AG09309 (cell line): ENCODE data around the gene PARD3.

Experiments
- DNase-seq: peaks from one replicate; pipeline ENCODE4 v3.0.0-alpha.2; 2010; ENCODE audit warnings: low read depth
- H3K4me3 ChIP-seq: 2 replicates; pipeline ENCODE4 v1.5.1; 2011; ENCODE audit warnings: mild to moderate bottlenecking, low read depth, low read length, moderate library complexity; ENCODE audit not compliant: control insufficient read depth
- TF ChIP-seq, protein P1 (sequence below): IDR thresholded peaks from 2 replicates; pipeline ENCODE4 v1.5.1; 2011; ENCODE audit warnings: mild to moderate bottlenecking, low read depth, low read length, inconsistent platforms; ENCODE audit not compliant: insufficient read depth, control insufficient read depth; ENCODE audit errors: missing control alignments

PARD3 gene

DNA sequence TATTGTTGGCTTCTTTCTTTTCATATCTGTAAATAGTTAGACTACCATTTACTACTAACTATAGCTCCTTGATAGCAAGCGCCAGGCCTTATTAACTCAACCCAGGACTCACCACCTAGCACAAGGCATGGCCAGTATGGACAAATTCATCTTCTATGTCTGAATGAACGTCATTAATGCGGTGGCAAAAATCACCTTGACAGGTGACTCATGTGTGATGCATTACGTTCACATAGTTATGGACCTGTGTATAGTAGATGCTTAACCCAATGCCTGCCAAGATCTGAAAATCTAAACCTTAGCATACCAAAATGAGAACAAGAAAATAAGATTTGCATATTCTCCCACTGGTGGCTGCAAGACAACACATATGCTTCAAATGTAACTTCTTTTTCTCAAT, 300.8 kb downstream of the PARD3 start:
- H3K4me3 ChIP-seq = no peak overlapping the region
- TF ChIP-seq, protein P1, sequence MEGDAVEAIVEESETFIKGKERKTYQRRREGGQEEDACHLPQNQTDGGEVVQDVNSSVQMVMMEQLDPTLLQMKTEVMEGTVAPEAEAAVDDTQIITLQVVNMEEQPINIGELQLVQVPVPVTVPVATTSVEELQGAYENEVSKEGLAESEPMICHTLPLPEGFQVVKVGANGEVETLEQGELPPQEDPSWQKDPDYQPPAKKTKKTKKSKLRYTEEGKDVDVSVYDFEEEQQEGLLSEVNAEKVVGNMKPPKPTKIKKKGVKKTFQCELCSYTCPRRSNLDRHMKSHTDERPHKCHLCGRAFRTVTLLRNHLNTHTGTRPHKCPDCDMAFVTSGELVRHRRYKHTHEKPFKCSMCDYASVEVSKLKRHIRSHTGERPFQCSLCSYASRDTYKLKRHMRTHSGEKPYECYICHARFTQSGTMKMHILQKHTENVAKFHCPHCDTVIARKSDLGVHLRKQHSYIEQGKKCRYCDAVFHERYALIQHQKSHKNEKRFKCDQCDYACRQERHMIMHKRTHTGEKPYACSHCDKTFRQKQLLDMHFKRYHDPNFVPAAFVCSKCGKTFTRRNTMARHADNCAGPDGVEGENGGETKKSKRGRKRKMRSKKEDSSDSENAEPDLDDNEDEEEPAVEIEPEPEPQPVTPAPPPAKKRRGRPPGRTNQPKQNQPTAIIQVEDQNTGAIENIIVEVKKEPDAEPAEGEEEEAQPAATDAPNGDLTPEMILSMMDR = no peak
- no peak for DNase-seq

DNA sequence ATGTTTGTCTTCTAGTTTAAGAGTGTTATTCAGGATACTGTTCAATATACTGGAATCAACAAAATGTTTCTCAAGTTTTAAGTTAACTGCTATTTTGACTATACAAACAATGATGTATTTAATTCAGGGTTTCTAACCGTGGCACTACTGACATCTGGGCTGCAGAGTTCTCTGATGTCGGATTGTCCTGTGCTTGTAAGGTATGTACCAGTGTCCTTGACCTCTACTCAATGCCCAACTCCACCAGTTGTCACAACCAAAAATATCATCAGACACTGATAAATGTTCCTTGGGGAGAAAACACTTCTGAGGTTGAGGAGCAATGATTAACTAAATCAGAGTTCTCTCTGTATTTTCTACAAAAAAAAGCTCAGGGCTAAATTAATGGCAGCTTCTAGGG, 301.5 kb downstream of the PARD3 start:
- H3K4me3 ChIP-seq = no peak overlapping the region
- TF ChIP-seq, protein P1 = no peak
- no peak for DNase-seq

DNA sequence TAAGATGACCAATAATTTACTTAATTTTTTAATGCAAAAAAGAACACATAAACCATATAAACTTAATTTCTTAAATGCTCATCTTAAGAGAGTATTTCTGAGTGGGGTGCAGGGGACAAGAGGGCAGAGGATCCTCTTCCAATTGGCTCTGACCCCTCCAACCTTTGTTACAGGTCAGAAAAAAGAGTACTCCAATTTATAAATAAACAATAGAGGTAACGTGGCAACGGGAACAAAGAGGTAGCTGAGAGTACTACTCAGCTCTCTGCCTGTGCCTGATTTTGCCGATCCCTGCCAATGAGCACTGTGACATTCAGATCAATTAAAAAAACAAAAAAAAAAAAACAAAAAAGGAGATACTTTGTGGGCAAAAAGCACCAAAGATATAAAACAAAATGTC, 307.9 kb downstream of the PARD3 start:
- DNase-seq = no peak
- no peak overlapping the region for H3K4me3 ChIP-seq
- TF ChIP-seq, protein P1 = no peak

DNA sequence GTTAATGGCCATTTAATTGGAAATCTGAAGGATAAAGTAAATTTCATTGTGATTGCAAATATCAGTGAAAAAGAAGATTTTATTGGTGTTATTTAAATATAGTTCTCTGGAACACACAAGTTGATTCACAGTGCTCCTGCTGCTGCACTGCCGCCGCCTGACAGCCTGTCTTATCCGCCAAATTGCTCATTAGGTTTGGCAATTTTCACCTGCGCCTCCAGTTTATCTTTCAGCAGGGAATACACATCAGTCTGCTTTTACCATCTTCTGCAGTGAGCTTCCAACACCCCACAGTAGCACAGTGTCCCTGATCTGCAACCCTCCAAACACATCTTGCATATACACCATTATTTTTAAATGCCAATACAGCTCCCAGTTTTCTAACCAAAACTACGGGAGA, 308.3 kb downstream of the PARD3 start:
- no peak for DNase-seq
- H3K4me3 ChIP-seq = no peak overlapping the region
- TF ChIP-seq, protein P1 = no peak

DNA sequence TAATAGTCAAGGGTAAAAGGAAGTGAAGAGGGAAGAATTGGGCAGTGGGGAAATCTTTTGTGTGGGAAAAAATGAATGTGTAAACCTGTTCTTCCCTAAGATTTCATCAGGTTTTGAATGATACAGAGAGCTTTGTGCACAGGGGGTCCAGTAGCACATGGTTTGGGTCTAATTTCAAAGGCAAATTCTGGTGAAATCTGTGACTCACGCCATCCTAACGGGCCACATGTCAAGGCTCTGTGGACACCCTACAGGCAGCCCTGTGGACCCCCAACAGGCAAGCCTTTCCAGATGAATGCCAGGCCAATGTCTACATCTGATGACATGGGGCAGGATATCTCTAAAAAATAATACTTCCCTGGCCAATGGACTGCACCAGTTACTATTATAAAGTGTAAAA, 309.8 kb downstream of the PARD3 start:
- TF ChIP-seq, protein P1 = no peak
- DNase-seq = no peak
- no peak overlapping the region for H3K4me3 ChIP-seq

DNA sequence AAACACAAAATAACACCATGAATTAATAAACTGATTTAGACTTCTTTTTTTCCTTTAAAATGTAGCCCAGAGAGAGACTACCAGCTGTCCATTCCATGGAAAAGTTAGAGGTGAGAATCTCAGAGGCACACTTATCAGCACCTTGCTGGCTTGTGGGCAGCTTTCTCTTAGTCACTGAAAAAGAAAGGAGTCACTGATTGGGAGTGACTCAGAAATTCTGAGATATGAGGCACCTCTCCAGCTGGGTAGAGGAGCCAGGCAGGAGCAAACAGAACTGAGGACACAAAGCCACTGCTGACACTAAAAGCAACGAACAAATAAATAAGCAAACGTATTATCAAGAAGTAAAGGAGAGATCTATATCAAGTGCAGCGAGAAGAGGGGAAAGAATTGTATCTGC, 310.6 kb downstream of the PARD3 start:
- H3K4me3 ChIP-seq = no peak overlapping the region
- TF ChIP-seq, protein P1 = no peak
- DNase-seq = no peak

DNA sequence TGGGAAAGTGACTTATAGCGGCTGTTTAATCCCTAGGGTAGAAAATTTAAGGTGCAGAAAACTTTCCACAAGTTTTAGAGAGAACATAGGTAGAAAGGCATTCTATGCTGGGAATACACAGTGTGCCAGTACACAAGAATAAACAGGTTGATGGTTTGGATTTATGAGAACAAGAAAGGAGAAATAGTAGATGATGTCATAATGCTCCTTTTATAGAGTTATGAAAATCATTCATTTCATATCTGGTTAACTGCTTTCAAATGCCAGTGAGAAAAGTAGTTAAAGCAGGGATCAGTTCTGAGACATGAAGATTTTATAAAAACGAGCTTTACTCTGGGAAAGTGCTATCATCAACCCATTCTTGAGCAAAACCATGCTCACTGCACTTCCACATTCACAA, 311.4 kb downstream of the PARD3 start:
- DNase-seq = no peak
- no peak overlapping the region for H3K4me3 ChIP-seq
- TF ChIP-seq, protein P1 = no peak
